Measurements from ENCODE around the gene H2BW1. TPM values are rescaled to one million over a fixed set of nuclear protein-coding genes. Genes with fewer than 3 reads are reported as not detected.
"Not testable (repeated sequence)": the region's sequence is repeated elsewhere in the genome, so short reads cannot be mapped to it uniquely, and the experiment has no call there.

Gene H2BW1
- total RNA-seq, 1 donor from 2014 or later, result not detected

- Mint-ChIP-seq H3K9me3 (ENCODE audit: unreplicated experiment) (peaks cover 1% of the 10 kb centered on the region), H3K36me3 (ENCODE audit: unreplicated experiment) (no peaks in the 10 kb centered on the region), H3K4me1 (ENCODE audit: low read depth, unreplicated experiment) (no peaks in the 10 kb centered on the region), H3K27me3 (ENCODE audit: unreplicated experiment) (no peaks in the 10 kb centered on the region), H3K27ac (ENCODE audit: unreplicated experiment) (no peak overlapping the region), H3K4me3 (ENCODE audit: unreplicated experiment) (no peak overlapping the region)
- TF ChIP-seq CTCF (IDR thresholded peaks at IDR 0.05; ENCODE audit: partially characterized antibody, unreplicated experiment), result no peak
- DNase-seq, result no peak
These were observed 14.3 kb downstream of the H2BW1 start for GRCh38 chrX:103999234-103999633.

DNA sequence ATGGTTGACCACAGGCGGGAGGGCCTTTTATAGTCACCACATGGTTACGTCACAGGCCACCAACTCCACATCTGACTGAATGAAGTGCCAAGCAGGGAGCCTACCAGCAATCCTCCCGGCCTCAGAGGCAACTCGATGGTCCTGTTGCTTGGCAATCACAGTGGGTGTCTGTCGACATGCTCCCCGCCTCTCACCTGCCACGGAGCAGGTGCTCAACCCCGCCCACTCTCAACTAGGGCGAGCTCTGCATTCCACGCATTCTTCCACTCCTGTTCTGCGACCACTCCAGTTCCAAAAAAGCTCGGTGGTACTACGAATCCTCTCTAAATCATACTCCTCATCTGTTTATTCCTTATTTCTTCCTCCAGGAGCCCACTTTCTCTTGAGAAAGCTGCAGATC lies 30.0 kb downstream of the H2BW1 start:
- H3K4me1 Mint-ChIP-seq (ENCODE audit: low read depth, unreplicated experiment); H3K27ac Mint-ChIP-seq (ENCODE audit: unreplicated experiment); H3K4me3 Mint-ChIP-seq (ENCODE audit: unreplicated experiment); DNase-seq; H3K9me3 Mint-ChIP-seq (ENCODE audit: unreplicated experiment); H3K36me3 Mint-ChIP-seq (ENCODE audit: unreplicated experiment); H3K27me3 Mint-ChIP-seq (ENCODE audit: unreplicated experiment): not testable (repeated sequence)

DNA sequence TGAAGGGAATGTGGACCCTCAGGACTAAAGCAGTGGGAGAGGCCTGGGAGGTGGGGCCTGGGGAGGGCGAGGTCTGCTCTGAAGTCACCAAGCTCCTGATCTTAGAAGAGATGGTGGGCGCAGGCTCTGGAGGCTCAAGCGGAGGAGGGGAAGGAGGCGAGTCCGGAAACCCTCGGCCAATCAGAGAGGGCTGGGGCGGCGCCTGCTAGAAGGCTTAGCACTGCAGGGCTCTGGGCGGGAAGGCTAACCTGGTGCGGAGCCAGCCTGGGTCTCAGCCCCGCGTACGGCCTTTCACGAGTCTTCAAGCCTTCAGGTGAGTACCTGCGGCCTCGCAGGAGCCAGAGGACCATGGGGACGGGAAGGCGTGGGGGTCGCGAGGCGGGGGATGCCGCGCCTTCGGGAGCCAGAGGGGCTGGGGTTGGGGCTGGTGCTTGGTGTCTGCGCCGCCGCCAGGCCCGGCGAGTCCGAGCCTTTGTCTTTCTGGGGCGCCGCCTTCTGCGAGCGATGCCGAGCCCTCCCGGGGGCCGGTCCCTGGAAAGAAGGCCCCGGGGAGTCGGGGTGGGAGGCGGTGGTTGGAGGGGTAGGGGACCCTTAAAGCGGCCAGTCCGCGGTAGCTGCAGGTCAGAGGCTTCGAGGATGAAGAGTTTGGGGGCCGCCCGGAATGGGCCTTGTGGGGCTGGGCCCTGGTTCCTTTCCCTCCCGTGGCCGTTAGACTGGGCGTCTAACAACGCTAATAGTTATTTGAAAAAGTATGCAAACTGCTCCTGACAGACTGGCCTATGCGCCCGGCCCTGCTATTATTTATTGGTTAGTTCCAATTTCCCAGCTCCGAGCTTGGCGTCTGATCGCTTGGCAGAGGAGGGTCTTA lies 50.9 kb downstream of the H2BW1 start, which contains the start of gene TMSB15B:
TMSB15B (plus strand) TSS at position 217 of the 868 bp plus-strand sequence.
- not testable (repeated sequence) for DNase-seq; H3K27ac Mint-ChIP-seq (ENCODE audit: unreplicated experiment); H3K36me3 Mint-ChIP-seq (ENCODE audit: unreplicated experiment); H3K4me3 Mint-ChIP-seq (ENCODE audit: unreplicated experiment); H3K27me3 Mint-ChIP-seq (ENCODE audit: unreplicated experiment); H3K4me1 Mint-ChIP-seq (ENCODE audit: low read depth, unreplicated experiment); H3K9me3 Mint-ChIP-seq (ENCODE audit: unreplicated experiment)

Other genes starting within 250 kb of the H2BW1 start
- 0.20 TPM for gene PLP1, start 236.9 kb downstream of the H2BW1 start, total RNA-seq (ENCODE audit: unreplicated experiment)
- 4.5 TPM for gene RAB9B, start 181.5 kb downstream of the H2BW1 start, total RNA-seq (ENCODE audit: unreplicated experiment)
- 68.6 TPM for gene TMSB15B, start 51.1 kb downstream of the H2BW1 start, total RNA-seq (ENCODE audit: unreplicated experiment)
- not detected for gene H2BW2, start 26.2 kb upstream of the H2BW1 start, total RNA-seq (ENCODE audit: unreplicated experiment)
- 30.1 TPM for gene TMSB15C, start 62.5 kb upstream of the H2BW1 start, total RNA-seq (ENCODE audit: unreplicated experiment)
- gene ZCCHC18, start 98.8 kb upstream of the H2BW1 start, total RNA-seq (ENCODE audit: unreplicated experiment), result 12.1 TPM
- gene SLC25A53, start 143.3 kb upstream of the H2BW1 start, total RNA-seq (ENCODE audit: unreplicated experiment), result 5.7 TPM
- 14.9 TPM for gene FAM199X, start 152.7 kb upstream of the H2BW1 start, total RNA-seq (ENCODE audit: unreplicated experiment)
- gene ESX1, start 241.2 kb upstream of the H2BW1 start, total RNA-seq (ENCODE audit: unreplicated experiment), result not detected

Data from glutamatergic neuron (in vitro differentiated cells).